ENCODE measurements around the gene HES5. TPM values are rescaled to one million over a fixed set of nuclear protein-coding genes. Genes with fewer than 3 reads are reported as not detected.

HES5 gene
- polyA plus RNA-seq, 1 donor (not counting 4 experiments of a cell fraction or from before 2014, with no cell fraction given), result 0.33 TPM

GRCh38 chr1:2544093-2544874, 14.2 kb upstream of the HES5 start:
- no peak overlapping the region for H3K4me3 ChIP-seq (ENCODE audit: control insufficient read depth in 2 of 3, extremely low read depth in 1 of 3, insufficient read depth in 2 of 3, low read depth in 1 of 3, low read length in 3 of 3)
- no peaks in the 10 kb centered on the region for H3K36me3 ChIP-seq (ENCODE audit: control insufficient read depth in 2 of 2, extremely low read depth in 1 of 2, insufficient read depth in 2 of 2, low read length in 2 of 2)
- H3K79me2 ChIP-seq (ENCODE audit: control insufficient read depth, insufficient read depth, low read length), result no peaks in the 10 kb centered on the region
- H3K4me2 ChIP-seq (ENCODE audit: control insufficient read depth, extremely low read depth, insufficient read depth, low read depth, low read length), result no peak overlapping the region
- H3K9ac ChIP-seq (ENCODE audit: control insufficient read depth, extremely low read depth, insufficient read depth, low read length), result no peak overlapping the region
- no peak overlapping the region for H3K27ac ChIP-seq (ENCODE audit: control insufficient read depth, insufficient read depth, low read length)
- TF ChIP-seq, protein P1, sequence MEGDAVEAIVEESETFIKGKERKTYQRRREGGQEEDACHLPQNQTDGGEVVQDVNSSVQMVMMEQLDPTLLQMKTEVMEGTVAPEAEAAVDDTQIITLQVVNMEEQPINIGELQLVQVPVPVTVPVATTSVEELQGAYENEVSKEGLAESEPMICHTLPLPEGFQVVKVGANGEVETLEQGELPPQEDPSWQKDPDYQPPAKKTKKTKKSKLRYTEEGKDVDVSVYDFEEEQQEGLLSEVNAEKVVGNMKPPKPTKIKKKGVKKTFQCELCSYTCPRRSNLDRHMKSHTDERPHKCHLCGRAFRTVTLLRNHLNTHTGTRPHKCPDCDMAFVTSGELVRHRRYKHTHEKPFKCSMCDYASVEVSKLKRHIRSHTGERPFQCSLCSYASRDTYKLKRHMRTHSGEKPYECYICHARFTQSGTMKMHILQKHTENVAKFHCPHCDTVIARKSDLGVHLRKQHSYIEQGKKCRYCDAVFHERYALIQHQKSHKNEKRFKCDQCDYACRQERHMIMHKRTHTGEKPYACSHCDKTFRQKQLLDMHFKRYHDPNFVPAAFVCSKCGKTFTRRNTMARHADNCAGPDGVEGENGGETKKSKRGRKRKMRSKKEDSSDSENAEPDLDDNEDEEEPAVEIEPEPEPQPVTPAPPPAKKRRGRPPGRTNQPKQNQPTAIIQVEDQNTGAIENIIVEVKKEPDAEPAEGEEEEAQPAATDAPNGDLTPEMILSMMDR (optimal IDR thresholded peaks at IDR 0.05 in 1 of 3, IDR thresholded peaks at IDR 0.05 in 1 of 3, conservative IDR thresholded peaks at IDR 0.05 in 1 of 3; ENCODE audit: extremely low read depth in 1 of 3, insufficient read depth in 2 of 3, low read length in 3 of 3), result no peak
- no peak for TF ChIP-seq EZH2 (IDR thresholded peaks at IDR 0.05; ENCODE audit: low read length)
- no peaks in the 10 kb centered on the region for H3K27me3 ChIP-seq (ENCODE audit: control insufficient read depth, extremely low read depth, insufficient read depth, low read length)
- no peak overlapping the region for H2AFZ ChIP-seq (ENCODE audit: control insufficient read depth, low read length)
- peaks cover 35% of the 10 kb centered on the region for H3K4me1 ChIP-seq (ENCODE audit: control insufficient read depth, extremely low read depth, insufficient read depth, low read length)
- no peak for DNase-seq (ENCODE audit: low read depth, low spot score)
- no peak for FAIRE-seq
- H3K9me1 ChIP-seq (ENCODE audit: control insufficient read depth, extremely low read depth, insufficient read depth, low read length), result no peaks in the 10 kb centered on the region
- dilution Hi-C loops (cut with MboI; ENCODE audit: extremely low pct_ligation_motif_present, low sequenced_read_pairs), result no loop called here
- H3K9me3 ChIP-seq (ENCODE audit: control insufficient read depth, low read depth, low read length), result no peaks in the 10 kb centered on the region
- H4K20me1 ChIP-seq (ENCODE audit: control insufficient read depth, extremely low read depth, insufficient read depth, low read length), result no peaks in the 10 kb centered on the region

DNA sequence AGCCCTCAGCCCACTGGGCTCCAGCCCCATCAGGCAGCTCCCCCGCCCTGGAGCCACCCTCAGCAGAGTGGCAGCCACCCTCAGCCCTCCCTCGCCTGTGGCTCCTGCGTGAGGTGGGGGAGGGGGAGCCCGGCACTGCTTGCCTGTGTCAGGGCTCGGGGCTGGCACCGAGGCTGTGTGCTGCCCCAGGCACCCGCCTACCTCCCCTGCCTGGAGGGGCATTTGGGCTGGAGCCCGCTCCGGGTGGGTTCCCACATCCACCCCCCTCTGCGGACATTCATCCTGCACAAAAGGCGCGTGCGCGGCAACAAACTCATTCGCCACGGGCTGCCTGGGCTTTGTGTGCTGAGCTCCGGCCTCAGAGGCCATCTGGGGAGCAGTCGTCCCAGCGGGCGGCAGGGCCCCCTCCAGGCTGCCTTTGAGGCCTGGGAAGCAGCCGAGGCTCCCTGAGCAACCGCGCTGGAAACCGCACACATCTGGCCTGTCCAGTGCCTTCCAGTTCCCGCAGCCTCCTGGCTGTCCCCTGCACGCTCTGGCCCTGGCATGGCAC, 13.6 kb upstream of the HES5 start:
- H3K9me1 ChIP-seq (ENCODE audit: control insufficient read depth, extremely low read depth, insufficient read depth, low read length), result no peaks in the 10 kb centered on the region
- H3K4me3 ChIP-seq (ENCODE audit: control insufficient read depth in 2 of 3, extremely low read depth in 1 of 3, insufficient read depth in 2 of 3, low read depth in 1 of 3, low read length in 3 of 3), result no peak overlapping the region
- FAIRE-seq, result no peak
- H3K79me2 ChIP-seq (ENCODE audit: control insufficient read depth, insufficient read depth, low read length), result no peaks in the 10 kb centered on the region
- H3K27me3 ChIP-seq (ENCODE audit: control insufficient read depth, extremely low read depth, insufficient read depth, low read length), result no peaks in the 10 kb centered on the region
- DNase-seq (ENCODE audit: low read depth, low spot score), result no peak
- peaks cover 30% of the 10 kb centered on the region for H3K4me1 ChIP-seq (ENCODE audit: control insufficient read depth, extremely low read depth, insufficient read depth, low read length)
- no peaks in the 10 kb centered on the region for H4K20me1 ChIP-seq (ENCODE audit: control insufficient read depth, extremely low read depth, insufficient read depth, low read length)
- no peak overlapping the region for H3K4me2 ChIP-seq (ENCODE audit: control insufficient read depth, extremely low read depth, insufficient read depth, low read depth, low read length)
- no peaks in the 10 kb centered on the region for H3K36me3 ChIP-seq (ENCODE audit: control insufficient read depth in 2 of 2, extremely low read depth in 1 of 2, insufficient read depth in 2 of 2, low read length in 2 of 2)
- TF ChIP-seq EZH2 (IDR thresholded peaks at IDR 0.05; ENCODE audit: low read length), result no peak
- TF ChIP-seq, protein P1 (optimal IDR thresholded peaks at IDR 0.05 in 1 of 3, IDR thresholded peaks at IDR 0.05 in 1 of 3, conservative IDR thresholded peaks at IDR 0.05 in 1 of 3; ENCODE audit: extremely low read depth in 1 of 3, insufficient read depth in 2 of 3, low read length in 3 of 3), result no peak
- H3K27ac ChIP-seq (ENCODE audit: control insufficient read depth, insufficient read depth, low read length), result no peak overlapping the region
- H3K9ac ChIP-seq (ENCODE audit: control insufficient read depth, extremely low read depth, insufficient read depth, low read length), result no peak overlapping the region
- H3K9me3 ChIP-seq (ENCODE audit: control insufficient read depth, low read depth, low read length), result no peaks in the 10 kb centered on the region
- H2AFZ ChIP-seq (ENCODE audit: control insufficient read depth, low read length), result no peak overlapping the region
- dilution Hi-C loops (cut with MboI; ENCODE audit: extremely low pct_ligation_motif_present, low sequenced_read_pairs), result no loop called here

Measured in keratinocyte (primary cell).